ENCODE results near the gene CPD. TPM values are rescaled to one million over a fixed set of nuclear protein-coding genes. Genes with fewer than 3 reads are reported as not detected.

Gene CPD
- total RNA-seq: 51.4 and 52.5 TPM in 2 replicates

DNA sequence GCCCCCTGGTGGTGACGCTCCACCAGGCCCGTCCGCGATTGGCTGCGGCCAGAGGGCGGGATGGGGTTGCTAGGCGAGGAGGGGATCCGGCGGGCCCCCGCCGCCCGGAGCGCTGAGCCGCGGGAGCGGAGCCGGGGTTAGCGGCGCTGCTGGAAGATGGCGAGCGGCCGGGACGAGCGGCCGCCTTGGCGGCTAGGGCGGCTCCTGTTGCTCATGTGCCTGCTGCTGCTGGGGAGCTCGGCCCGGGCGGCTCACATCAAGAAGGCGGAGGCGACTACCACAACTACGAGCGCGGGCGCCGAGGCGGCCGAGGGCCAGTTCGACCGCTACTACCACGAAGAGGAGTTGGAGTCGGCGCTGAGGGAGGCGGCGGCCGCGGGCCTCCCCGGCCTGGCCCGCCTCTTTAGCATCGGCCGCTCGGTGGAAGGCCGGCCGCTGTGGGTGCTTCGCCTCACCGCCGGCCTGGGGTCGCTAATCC, at the start of gene CPD:
Gene CPD (plus strand): TSS at position 103 of the 478 bp plus-strand sequence. CDS start 54 bp downstream, at position 157.

GRCh38 chr17:30333503-30334360, 45.0 kb upstream of the CPD start, which contains the start of gene TMIGD1:
TMIGD1 (minus strand) TSS chr17:30334057; CDS start chr17:30332133, 1,924 bp downstream.

DNA sequence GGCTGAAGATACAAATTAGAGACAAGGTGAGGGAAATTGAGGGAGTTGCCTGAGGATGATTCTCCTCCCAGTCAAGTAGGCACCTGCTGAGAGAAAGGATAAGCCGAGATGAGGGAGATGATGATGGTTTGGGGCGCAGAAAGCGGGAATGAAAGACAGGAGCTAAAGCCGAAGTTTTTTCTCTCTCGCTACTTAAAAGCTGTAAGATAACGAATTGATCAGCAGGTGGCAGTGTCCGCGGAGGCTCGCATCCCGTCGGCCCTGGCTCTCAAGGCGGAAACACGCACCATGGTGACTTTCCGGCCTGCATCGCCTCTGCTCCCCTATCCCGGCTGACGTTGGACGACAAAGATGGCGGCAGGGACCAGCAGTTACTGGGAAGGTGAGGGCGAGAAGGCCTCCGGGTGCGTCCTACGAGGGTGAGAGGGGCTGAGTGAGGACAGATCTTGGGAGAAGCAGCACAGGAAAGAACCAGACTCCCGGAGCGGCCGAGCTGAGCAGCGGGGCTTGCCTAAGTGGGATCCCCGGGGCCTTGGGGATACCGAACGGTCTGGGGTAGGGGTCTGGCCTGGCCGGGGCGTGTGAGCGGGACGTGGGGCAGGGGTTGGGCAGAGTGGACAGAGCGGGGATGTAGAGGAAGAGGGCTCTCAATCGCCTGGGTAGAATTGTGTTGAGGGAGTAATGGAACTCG, 98.5 kb downstream of the CPD start, which contains the start of gene GOSR1:
Gene GOSR1 (plus strand): TSS at position 326 of the 691 bp plus-strand sequence. CDS start 26 bp downstream, at position 352.

Other genes with a start within 250 kb of the CPD start
- gene SLC6A4, start 143.2 kb upstream of the CPD start, total RNA-seq: not detected in 2 replicates
- gene BLMH, start 87.0 kb upstream of the CPD start, total RNA-seq: 10.7 and 20.4 TPM in 2 replicates
- gene TMIGD1, start 44.9 kb upstream of the CPD start, total RNA-seq: not detected in 2 replicates
- 8.9 and 20.2 TPM in 2 replicates for gene GOSR1, start 98.5 kb downstream of the CPD start, total RNA-seq